ENCODE data around the gene ZNF598.

Gene ZNF598

GRCh38 chr16:1949507-1949906 lies 60.1 kb downstream of the ZNF598 start:
- H3K4me2 ChIP-seq (ENCODE audit: low read length): no peak overlapping the region
- H3F3A ChIP-seq (ENCODE audit: control insufficient read depth, insufficient read depth): no peaks in the 10 kb centered on the region
- H3K27ac ChIP-seq (ENCODE audit: low read depth, low read length): no peak overlapping the region
- no peaks in the 10 kb centered on the region for H3K4me1 ChIP-seq (ENCODE audit: control insufficient read depth, low read length)
- H3K36me3 ChIP-seq (ENCODE audit: control insufficient read depth, low read length): no peaks in the 10 kb centered on the region
- H3K79me2 ChIP-seq (ENCODE audit: control insufficient read depth, low read length): no peaks in the 10 kb centered on the region
- H3K9me3 ChIP-seq (ENCODE audit: control insufficient read depth, insufficient read depth, low read length): no peaks in the 10 kb centered on the region
- no peak overlapping the region for H3K4me3 ChIP-seq (ENCODE audit: low read length)
- H3K27me3 ChIP-seq (ENCODE audit: control insufficient read depth, low read length): no peaks in the 10 kb centered on the region
- no peaks in the 10 kb centered on the region for H3K9me2 ChIP-seq (replicated peaks; ENCODE audit: control insufficient read depth, low read length)
- no peaks in the 10 kb centered on the region for H4K20me1 ChIP-seq (ENCODE audit: control insufficient read depth, insufficient read depth, low read depth, low read length)
- TF ChIP-seq CTCF (IDR thresholded peaks at IDR 0.05; ENCODE audit: low read depth, low read length, poor library complexity, severe bottlenecking): no peak
- no peak for TF ChIP-seq EZH2phosphoT487 (IDR thresholded peaks at IDR 0.05; ENCODE audit: borderline replicate concordance, low read length)
